NCI-H82 (cell line): ENCODE measurements around the gene OR2B6.

ENCODE experiments used
- DNase-seq: peaks from one replicate; lab custom pipeline; 2025; lab: John Stamatoyannopoulos, UW

The OR2B6 gene

DNA sequence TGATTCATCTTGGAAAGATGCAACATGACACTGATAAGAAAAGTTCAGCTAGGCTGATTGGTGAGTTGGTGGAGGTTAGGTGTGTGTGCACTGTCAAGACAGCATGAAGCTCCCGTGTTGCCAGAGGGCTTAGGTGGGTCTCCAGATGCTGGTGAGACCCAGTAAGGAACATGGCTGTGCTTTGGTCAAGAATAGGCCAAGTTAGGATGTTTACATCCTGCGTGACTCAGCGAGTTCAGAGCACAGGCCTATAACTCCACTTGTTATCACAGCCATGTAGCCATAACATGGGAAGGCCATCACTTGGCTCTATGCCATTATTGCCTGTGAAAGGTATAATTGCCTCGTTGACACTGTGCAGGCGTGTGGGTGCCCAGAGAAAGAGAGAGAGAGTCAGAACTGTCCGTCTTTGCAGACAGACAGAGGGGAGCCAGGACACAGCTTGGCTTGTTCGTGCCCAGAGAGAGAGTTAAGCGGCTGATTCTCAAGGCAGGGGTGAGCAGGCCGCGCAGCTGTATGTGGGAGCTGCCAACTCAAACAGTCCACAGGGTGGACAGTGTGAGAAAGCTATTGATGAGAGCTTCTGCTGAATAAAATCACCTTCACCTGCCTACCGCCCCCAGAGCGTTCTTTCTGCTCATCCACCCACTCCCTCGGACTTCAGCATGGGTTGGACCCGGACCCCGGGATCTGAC lies 43.5 kb downstream of the OR2B6 start:
- DNase-seq = no peak

DNA sequence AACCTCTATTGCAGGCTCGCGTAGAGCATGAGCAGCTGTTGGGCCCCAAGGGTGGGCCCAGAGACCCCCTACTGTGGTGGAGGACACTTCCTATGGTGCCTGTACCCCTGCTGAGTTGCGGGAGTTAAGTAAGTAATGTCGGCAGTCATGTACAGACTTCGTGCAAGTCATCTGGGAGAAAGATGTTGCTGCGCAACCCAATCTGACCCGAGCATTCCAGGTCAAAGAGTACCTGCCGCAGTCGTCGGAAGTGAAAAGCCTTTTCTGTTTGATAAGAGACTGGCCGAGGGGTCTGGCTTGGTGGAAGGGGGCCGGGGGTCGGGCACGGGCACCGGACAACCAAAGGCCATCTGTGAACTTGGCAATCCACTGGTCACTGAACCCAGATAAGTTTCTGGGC lies 44.3 kb downstream of the OR2B6 start:
- DNase-seq = no peak

DNA sequence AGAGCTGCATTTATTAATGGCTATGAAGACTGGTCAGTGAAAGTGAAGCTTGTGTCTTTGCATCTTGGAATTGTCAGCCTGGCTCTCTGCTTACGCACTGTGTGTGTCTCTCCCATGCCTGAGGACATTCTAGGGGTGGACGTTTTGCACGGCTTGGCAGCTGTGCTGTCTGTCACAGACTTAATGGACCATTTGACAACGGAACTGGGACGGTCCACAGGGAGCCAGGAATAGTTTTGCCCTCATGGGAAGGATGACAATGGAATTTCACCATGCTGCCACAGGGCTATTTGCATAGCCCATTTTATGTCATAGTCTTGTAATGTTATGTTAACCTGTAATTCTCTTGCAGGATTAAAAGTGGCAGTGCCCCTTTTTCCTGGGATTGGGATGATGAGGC lies 44.7 kb downstream of the OR2B6 start:
- DNase-seq = no peak

DNA sequence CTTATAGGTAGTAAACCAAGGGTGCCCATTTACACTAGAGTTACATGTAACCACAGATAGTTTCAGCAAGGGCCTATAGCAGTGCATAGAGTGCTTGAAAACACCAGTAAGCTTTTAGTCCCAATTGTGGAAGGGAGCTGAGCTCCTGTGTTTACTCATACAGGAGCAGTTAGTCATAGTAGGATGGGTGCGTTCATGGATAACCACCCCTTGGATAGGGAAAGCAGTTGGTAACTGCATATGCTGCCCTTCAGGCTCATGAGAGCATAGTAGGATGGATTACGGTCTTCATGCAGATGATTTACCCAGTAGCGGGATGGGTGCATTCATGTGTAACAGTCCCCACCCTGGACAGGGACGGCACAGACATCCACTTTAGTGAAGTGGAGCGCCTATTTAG lies 45.1 kb downstream of the OR2B6 start:
- DNase-seq = no peak

DNA sequence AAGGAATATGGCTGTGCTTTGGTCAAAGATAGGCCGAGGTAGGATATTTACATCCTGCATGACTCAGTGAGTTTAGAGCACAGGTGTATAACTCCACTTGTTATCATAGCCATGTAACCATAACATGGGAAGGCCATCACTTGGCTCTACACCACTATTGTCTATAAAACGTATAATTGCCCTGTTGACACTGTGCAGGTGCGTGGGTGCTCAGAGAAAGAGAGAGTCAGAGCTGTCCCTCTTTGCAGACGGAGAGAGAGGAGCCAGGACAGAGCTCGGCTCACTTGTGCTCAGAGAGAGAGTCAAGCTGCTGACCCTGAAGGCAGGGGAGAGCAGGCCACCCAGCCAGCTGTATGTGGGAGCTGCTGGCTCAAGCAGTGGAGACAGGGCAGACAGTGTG lies 46.0 kb downstream of the OR2B6 start:
- DNase-seq = no peak

DNA sequence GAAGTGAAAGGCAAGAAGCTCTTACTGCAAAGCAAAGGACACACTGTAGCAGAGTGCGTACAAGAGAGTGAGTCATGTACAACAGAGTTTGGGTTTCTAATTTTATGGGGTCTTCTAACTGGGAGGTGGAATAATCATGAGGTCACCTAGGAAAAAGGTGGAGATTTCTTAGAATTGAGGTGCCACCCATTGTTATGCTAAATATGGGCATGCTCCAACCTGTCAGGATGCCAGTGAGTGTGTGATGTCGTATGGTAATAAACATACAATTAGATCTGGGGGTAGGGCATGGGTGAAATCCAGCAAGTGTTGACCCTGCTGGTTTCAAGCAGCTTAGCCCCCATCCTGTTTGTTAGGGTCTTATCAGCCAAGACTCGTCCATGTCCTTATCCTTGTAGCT lies 46.6 kb downstream of the OR2B6 start:
- DNase-seq = no peak

DNA sequence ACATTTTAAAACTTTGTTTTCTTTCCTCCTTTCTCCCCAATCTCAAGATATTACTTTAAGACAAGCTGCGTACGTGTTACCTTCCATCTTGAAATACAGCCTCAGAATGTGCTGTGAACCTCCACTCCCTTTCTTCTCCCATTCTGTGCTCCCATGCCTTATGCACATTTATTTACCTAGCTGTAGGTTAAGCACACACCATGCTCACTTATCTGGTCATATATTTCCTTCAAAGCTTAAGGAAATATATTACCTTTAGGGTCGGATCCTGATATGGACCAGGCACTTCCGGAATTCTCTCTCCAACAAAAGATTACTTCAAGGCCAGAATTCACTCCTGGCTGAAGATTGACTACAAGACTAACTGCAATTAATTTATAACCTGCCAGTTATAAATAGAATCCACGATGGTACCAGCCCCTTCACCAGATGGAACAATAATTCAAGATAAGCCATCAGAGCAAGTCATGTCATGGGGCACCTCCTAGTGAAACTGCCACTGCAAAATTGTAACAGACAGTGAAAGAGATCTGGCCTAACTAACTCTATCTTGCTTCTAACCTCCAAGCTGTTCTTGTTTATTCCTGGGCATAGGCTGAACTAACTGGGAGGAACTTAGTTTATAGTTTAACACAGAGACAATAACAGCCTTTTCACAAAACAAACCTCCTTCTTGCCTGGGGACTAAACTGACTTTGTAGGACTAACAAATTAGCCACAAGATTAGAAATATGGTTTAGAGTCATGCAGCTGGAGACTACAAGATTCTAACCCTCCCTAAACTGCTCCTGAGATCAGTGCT lies 47.5 kb downstream of the OR2B6 start:
- DNase-seq = no peak

DNA sequence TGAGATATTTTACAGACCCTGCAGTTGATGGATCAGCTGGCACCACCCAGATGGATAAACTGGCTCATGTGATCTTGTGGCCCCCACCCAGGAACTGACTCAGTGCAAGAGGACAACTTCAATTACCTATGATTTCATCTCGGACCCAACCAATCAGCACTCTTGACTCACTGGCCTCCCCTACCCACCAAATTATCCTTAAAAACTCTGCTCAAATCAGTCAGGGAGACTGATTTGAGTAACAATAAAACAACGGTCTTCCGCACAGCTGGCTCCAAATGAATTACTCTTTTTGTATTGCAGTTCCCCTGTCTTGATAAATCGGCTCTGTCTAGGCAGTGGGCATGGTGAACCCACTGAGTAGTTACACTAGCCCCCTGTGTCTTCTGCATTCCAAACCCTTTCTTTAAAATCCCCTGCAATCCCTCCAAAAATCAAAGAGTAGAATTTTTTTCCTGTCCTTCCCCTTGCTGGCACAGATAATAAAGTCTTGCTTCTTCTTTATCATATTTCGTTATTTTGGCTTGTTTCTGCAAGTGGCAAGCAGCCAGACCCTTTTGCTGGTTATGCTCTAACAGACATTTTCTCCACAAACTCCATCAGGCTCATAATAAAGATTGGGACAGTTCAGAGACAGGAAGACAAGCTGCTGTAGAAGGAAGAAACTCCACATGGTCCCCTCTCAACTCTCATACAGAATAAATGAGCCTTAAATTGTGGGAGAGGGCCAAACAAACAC lies 48.3 kb downstream of the OR2B6 start:
- no peak for DNase-seq

DNA sequence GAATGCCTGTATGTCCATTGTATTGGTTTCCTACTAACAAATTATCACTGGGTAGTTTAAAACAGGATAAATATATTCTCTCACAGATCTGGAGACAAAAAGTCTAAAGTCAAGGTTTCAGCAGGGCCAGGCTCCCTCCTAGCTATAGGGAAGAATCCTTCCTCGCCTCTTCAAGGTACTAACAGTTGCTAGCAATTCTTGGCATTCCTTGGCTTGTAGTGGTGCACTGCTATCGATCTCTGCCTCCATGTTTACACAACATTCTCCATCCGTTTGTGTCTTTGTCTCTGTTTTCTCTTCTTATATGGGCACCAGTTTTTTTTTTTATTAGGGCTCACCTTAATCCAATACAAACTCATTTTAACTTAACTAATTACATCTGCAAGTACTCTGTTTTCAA lies 48.9 kb downstream of the OR2B6 start:
- DNase-seq = no peak
